H9 (cell line): ENCODE results near the gene EPHA10. TPM values are rescaled to one million over a fixed set of nuclear protein-coding genes. Genes with fewer than 3 reads are reported as not detected.

Source experiments
- DNase-seq: peaks from one replicate; pipeline ENCODE4 v3.0.0-alpha.2; 2017
- H2AFZ ChIP-seq: one replicate; pipeline ENCODE4 v1.6.1; 2013; ENCODE audit warnings: mild to moderate bottlenecking, low read length, control low read depth, moderate library complexity
- H2AK5ac ChIP-seq: 2 replicates; pipeline ENCODE4 v1.6.1; 2013; ENCODE audit warnings: low read length, control low read depth, mixed read lengths; ENCODE audit not compliant: insufficient read length
- H2BK120ac ChIP-seq: one replicate; pipeline ENCODE4 v1.6.1; 2013; ENCODE audit warnings: low read depth, mild to moderate bottlenecking, low read length, control low read depth, inconsistent platforms; ENCODE audit not compliant: poor library complexity, severe bottlenecking
- H2BK12ac ChIP-seq: 2 replicates; pipeline ENCODE4 v1.6.1; 2013; ENCODE audit warnings: low read length, control low read depth, mixed read lengths, low read depth; ENCODE audit not compliant: insufficient read length
- H2BK15ac ChIP-seq: 2 replicates; pipeline ENCODE4 v1.6.1; 2013; ENCODE audit warnings: low read depth, low read length, control low read depth
- H2BK20ac ChIP-seq: one replicate; pipeline ENCODE4 v1.6.1; 2013; ENCODE audit warnings: low read depth, mild to moderate bottlenecking, low read length, control low read depth, inconsistent platforms; ENCODE audit not compliant: poor library complexity, severe bottlenecking
- H2BK5ac ChIP-seq: 2 replicates; pipeline ENCODE4 v1.6.1; 2013; ENCODE audit warnings: low read length, control low read depth, mixed read lengths; ENCODE audit not compliant: insufficient read length
- H3K14ac ChIP-seq: 2 replicates; pipeline ENCODE4 v1.6.1; 2013; ENCODE audit warnings: low read length, control low read depth; ENCODE audit not compliant: insufficient read depth
- H3K18ac ChIP-seq: 2 replicates; pipeline ENCODE4 v1.6.1; 2013; ENCODE audit warnings: low read depth, mild to moderate bottlenecking, mixed read lengths, low read length, control low read depth; ENCODE audit not compliant: insufficient read length
- H3K23ac ChIP-seq: 2 replicates; pipeline ENCODE4 v1.6.1; 2013; ENCODE audit warnings: low read length, control low read depth, mixed read lengths, low read depth; ENCODE audit not compliant: insufficient read length
- H3K23me2 ChIP-seq: 2 replicates; pipeline ENCODE4 v1.6.1; 2013; ENCODE audit warnings: low read depth, mild to moderate bottlenecking, mixed read lengths, low read length, control low read depth; ENCODE audit not compliant: insufficient read length, poor library complexity, severe bottlenecking
- H3K27ac ChIP-seq: 2 replicates; pipeline ENCODE4 v1.5.1; 2013; ENCODE audit warnings: low read length, control low read depth, mixed read lengths, low read depth; ENCODE audit not compliant: insufficient read length
- H3K27me3 ChIP-seq: 2 replicates; pipeline ENCODE4 v1.6.1; 2013; ENCODE audit warnings: low read length, control low read depth, inconsistent platforms; ENCODE audit not compliant: insufficient read depth
- H3K4ac ChIP-seq: 2 replicates; pipeline ENCODE4 v1.6.1; 2013; ENCODE audit warnings: low read depth, mild to moderate bottlenecking, control low read depth, inconsistent platforms, low read length, moderate library complexity
- H3K4me1 ChIP-seq: 2 replicates; pipeline ENCODE4 v1.6.1; 2013; ENCODE audit warnings: low read length, control low read depth, inconsistent platforms; ENCODE audit not compliant: insufficient read depth
- H3K4me2 ChIP-seq: 2 replicates; pipeline ENCODE4 v1.6.1; 2013; ENCODE audit warnings: low read length, control low read depth, mixed read lengths; ENCODE audit not compliant: insufficient read length, insufficient read depth
- H3K56ac ChIP-seq: 2 replicates; pipeline ENCODE4 v1.6.1; 2013; ENCODE audit warnings: low read depth, mild to moderate bottlenecking, mixed read lengths, low read length, control low read depth; ENCODE audit not compliant: insufficient read length
- H3K79me1 ChIP-seq: 2 replicates; pipeline ENCODE4 v1.6.1; 2013; ENCODE audit warnings: low read depth, mild to moderate bottlenecking, moderate library complexity, low read length, control low read depth, inconsistent platforms; ENCODE audit not compliant: insufficient read depth, poor library complexity, severe bottlenecking
- H3K79me2 ChIP-seq: 2 replicates; pipeline ENCODE4 v1.6.1; 2013; ENCODE audit warnings: low read length, control low read depth, inconsistent platforms; ENCODE audit not compliant: insufficient read depth
- H3K9ac ChIP-seq: 2 replicates; pipeline ENCODE4 v1.6.1; 2013; ENCODE audit warnings: low read length, control low read depth, mixed read lengths; ENCODE audit not compliant: insufficient read length; ENCODE audit errors: extremely low read depth
- H3K9me3 ChIP-seq: one replicate; pipeline ENCODE4 v1.6.1; 2013; ENCODE audit warnings: low read depth, low read length, inconsistent platforms; ENCODE audit not compliant: control insufficient read depth
- H3T11ph ChIP-seq: one replicate; pipeline ENCODE4 v1.6.1; 2013; ENCODE audit warnings: mild to moderate bottlenecking, low read length, control low read depth, inconsistent platforms
- H4K20me1 ChIP-seq: one replicate; pipeline ENCODE4 v1.6.1; 2013; ENCODE audit not compliant: control insufficient read depth, insufficient read length, insufficient read depth
- H4K5ac ChIP-seq: 2 replicates; pipeline ENCODE4 v1.6.1; 2013; ENCODE audit warnings: low read depth, mild to moderate bottlenecking, mixed read lengths, low read length, control low read depth; ENCODE audit not compliant: insufficient read length
- H4K8ac ChIP-seq: replicated peaks from 2 replicates; pipeline ENCODE4 v1.6.1; 2013; ENCODE audit warnings: low read length, control low read depth, mixed read lengths, low read depth; ENCODE audit not compliant: insufficient read length
- H4K91ac ChIP-seq: 2 replicates; pipeline ENCODE4 v1.6.1; 2013; ENCODE audit warnings: low read depth, mild to moderate bottlenecking, moderate library complexity, mixed read lengths, low read length, control low read depth; ENCODE audit not compliant: insufficient read length
- H3K27ac Mint-ChIP-seq, 3 experiments: 2 replicates in 2 of 3; 3 replicates in 1 of 3; pipeline ENCODE4 v1.8.0; 2020 to 2021; ENCODE audit warnings: mixed read lengths in 3 of 3, mild to moderate bottlenecking in 1 of 3, moderate library complexity in 1 of 3
- H3K27me3 Mint-ChIP-seq: 2 replicates; pipeline ENCODE4 v1.8.0; 2021; ENCODE audit warnings: low read depth, mild to moderate bottlenecking, moderate library complexity, mixed read lengths
- H3K36me3 Mint-ChIP-seq, 3 experiments: 2 replicates in 2 of 3; 3 replicates in 1 of 3; pipeline ENCODE4 v1.8.0; 2020 to 2021; ENCODE audit warnings: low read depth in 3 of 3, mixed read lengths in 3 of 3; ENCODE audit not compliant: insufficient read depth in 1 of 3
- H3K4me1 Mint-ChIP-seq, 2 experiments: 2 replicates each; pipeline ENCODE4 v1.8.0; 2020; ENCODE audit warnings: mixed read lengths in 2 of 2
- H3K4me3 Mint-ChIP-seq, 2 experiments: 2 replicates in 1 of 2; 3 replicates in 1 of 2; pipeline ENCODE4 v1.8.0; 2020 to 2021; ENCODE audit warnings: mild to moderate bottlenecking in 2 of 2, mixed read lengths in 2 of 2, moderate library complexity in 1 of 2
- H3K9me3 Mint-ChIP-seq, 2 experiments: 2 replicates in 1 of 2; 3 replicates in 1 of 2; pipeline ENCODE4 v1.8.0; 2020; ENCODE audit warnings: mild to moderate bottlenecking in 2 of 2, mixed read lengths in 2 of 2, moderate library complexity in 1 of 2
- WGBS: extraction: QIAGEN DNeasy Blood & Tissue Kit; methylation state at CpG from one replicate; pipeline ENCODE4 v1.1.7; 2013; ENCODE audit warnings: missing lambda C conversion rate, low lambda C conversion rate, mixed read lengths; ENCODE audit not compliant: insufficient read length; ENCODE audit errors: extremely low coverage; 5-methylcytosine and 5-hydroxymethylcytosine counted together
- total RNA-seq: library from RNA; stranded (reverse); gene quantifications from 2 replicates; pipeline ENCODE4 v1.2.1, GENCODE V29; 2021
- TF ChIP-seq, protein P1 (sequence below): fragments of 200-600 bp; sonication (generic); conservative IDR thresholded peaks from 3 replicates; pipeline ENCODE4 v1.8.0; 2021; ENCODE audit warnings: antibody characterized with exemption, mild to moderate bottlenecking

The EPHA10 gene
- total RNA-seq, 1 experiment from 2014 or later = 0.96 TPM

DNA sequence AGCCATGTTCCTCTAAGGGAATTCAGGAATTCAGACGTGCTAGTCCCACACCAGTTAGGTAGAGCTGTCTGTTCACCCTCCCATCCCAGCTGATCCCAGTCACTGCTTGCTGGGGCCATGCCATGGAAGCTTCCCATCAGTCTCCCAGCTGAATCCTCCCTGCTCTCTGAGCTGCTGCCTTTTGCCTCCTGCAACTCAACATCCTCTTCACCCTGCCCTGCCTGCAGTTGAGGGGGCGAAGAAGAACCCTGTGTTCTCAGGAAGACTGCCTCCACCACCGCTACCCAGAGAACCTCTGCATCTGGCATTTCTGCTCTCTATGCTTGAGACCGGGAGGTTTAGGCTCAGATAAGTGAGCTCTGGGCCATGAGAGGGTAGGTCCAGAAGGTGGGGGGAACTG lies 56.4 kb downstream of the EPHA10 start:
- Mint-ChIP-seq H3K4me3 (no peak overlapping the region), H3K27ac (no peak overlapping the region), H3K4me1 (no peaks in the 10 kb centered on the region), H3K27me3 (no peaks in the 10 kb centered on the region), H3K36me3 (peaks cover 42 to 65% (median 58%) of the 10 kb centered on the region in 3 experiments), H3K9me3 (no peaks in the 10 kb centered on the region)
- TF ChIP-seq, protein P1, sequence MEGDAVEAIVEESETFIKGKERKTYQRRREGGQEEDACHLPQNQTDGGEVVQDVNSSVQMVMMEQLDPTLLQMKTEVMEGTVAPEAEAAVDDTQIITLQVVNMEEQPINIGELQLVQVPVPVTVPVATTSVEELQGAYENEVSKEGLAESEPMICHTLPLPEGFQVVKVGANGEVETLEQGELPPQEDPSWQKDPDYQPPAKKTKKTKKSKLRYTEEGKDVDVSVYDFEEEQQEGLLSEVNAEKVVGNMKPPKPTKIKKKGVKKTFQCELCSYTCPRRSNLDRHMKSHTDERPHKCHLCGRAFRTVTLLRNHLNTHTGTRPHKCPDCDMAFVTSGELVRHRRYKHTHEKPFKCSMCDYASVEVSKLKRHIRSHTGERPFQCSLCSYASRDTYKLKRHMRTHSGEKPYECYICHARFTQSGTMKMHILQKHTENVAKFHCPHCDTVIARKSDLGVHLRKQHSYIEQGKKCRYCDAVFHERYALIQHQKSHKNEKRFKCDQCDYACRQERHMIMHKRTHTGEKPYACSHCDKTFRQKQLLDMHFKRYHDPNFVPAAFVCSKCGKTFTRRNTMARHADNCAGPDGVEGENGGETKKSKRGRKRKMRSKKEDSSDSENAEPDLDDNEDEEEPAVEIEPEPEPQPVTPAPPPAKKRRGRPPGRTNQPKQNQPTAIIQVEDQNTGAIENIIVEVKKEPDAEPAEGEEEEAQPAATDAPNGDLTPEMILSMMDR = no peak
- Histone ChIP-seq H3T11ph (no peak overlapping the region), H4K91ac (no peak overlapping the region), H2BK20ac (no peak overlapping the region), H2AK5ac (no peak overlapping the region), H3K18ac (no peak overlapping the region), H3K79me1 (no peaks in the 10 kb centered on the region), H3K4ac (no peak overlapping the region), H3K4me1 (no peaks in the 10 kb centered on the region), H3K9ac (no peak overlapping the region), H3K56ac (no peak overlapping the region), H3K23me2 (no peaks in the 10 kb centered on the region), H3K14ac (no peak overlapping the region), H4K8ac (no peak overlapping the region), H2AFZ (no peak overlapping the region), H3K9me3 (no peaks in the 10 kb centered on the region), H2BK120ac (no peak overlapping the region), H3K23ac (no peak overlapping the region), H3K79me2 (no peaks in the 10 kb centered on the region), H3K4me2 (no peak overlapping the region), H2BK5ac (no peak overlapping the region), H2BK15ac (no peak overlapping the region), H4K5ac (no peak overlapping the region), H4K20me1 (no peaks in the 10 kb centered on the region), H3K27ac (no peak overlapping the region), H2BK12ac (no peak overlapping the region), H3K27me3 (no peaks in the 10 kb centered on the region)
- no CpG with 5 or more reads among the region's 4 CpGs for WGBS
- no peak for DNase-seq
